GOT3 (cell line): ENCODE data around the gene DFFB.

ENCODE experiments used
- DNase-seq: peaks from one replicate; lab custom pipeline; 2025; ENCODE audit warnings: mixed read lengths; lab: John Stamatoyannopoulos, UW

DFFB gene

DNA sequence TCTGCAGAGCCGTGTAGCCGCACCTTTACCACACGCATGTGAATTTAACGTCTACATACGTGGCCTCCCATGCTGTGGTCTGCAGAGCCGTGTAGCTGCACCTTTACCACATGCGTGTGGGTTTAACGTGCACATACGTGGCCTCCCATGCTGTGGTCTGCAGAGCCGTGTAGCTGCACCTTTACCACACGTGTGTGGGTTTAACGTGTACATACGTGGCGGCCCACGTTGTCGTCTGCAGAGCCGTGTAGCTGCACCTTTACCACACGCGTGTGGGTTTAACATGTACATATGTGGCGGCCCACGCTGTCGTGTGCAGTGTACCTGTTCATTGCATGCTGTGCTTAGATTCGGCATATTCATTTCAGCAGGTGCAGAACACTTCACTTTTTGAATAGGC, 17.5 kb downstream of the DFFB start:
- DNase-seq: no peak

- DNase-seq: no peak
Observed at GRCh38 chr1:3876716-3877115, 19.4 kb downstream of the DFFB start.

GRCh38 chr1:3879099-3879498, 21.8 kb downstream of the DFFB start:
- DNase-seq: no peak

DNA sequence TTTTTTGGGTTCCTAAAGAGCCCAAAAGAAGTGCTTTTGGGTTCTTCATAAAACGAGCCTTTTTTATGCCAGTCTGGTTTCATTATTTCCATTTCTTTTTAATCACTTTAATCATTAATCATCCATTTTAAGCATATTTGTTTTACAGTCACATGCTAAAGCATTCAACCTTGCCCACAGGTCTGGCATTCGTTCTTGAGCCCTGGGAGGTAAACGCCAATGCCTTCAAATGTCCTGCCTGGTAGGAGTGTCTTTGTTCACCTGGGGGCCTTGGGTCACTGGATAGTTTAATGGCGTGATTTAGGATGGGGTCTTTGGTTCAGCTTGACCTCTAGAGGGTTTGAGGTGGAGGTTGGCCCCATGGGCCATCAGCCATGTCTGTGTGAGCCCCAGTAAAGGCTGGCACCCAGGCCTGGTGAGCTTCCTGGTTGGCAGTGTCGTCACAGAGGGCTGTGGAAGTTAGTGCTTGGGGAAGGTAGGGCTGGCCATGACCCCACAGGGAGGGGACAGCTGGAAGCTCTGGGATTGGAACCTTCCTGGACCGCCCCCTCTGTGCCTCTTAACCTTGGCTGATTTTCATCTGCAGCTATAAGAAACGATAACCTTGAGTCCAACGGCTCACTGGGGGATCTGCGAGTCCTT, 22.6 kb downstream of the DFFB start:
- no peak for DNase-seq

- DNase-seq: no peak
Observed at GRCh38 chr1:3880429-3881192, 23.3 kb downstream of the DFFB start.

- no peak for DNase-seq
Observed at GRCh38 chr1:3881193-3881480, 23.9 kb downstream of the DFFB start.

DNA sequence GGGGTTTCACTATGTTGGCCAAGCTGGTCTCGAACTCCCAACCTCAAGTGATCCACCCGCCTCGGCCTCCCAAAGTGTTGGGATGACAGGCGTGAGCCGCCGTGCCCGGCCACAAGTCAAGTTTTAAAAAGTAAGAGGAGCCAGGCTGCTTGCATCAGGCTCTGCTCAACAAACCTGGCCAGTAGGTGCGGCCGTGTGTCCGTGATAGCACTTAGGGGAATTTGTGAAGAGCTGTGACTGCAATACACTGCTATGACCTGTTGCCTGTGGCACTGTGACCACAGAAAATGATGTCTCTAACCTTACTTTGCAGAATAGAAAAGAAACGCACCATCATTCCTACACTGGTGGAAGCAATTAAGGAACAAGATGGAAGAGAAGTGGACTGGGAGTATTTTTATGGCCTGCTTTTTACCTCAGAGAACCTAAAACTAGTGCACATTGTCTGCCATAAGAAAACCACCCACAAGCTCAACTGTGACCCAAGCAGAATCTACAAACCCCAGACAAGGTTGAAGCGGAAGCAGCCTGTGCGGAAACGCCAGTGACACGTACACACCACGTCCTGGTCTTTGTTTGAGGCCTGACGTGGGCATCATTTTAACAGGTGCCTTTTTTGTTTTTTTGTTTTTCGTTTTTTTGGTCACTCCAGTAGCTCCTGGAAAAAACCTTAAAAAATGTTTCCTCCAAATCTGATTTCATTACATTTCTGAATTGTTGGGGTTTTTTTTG, 26.1 kb downstream of the DFFB start:
- no peak for DNase-seq

DNA sequence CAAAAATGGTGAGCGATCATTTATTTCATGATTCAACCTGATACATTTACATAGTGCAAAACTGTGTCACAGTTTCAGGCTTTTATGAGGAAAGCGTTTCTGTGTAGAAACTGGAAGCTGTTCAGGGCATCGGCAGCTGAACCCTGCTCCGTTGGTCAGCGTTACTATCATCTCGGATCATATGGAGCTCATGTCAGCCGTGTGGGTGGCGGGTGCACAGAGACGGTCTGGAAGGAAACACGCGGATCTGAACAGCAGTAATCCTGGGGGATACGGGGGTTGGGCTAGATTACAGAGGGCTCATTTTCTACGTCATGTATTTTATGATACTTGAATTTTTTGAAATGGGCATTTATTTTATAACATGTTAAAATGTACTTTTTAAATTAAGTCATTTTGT, 27.7 kb downstream of the DFFB start:
- DNase-seq: no peak

DNA sequence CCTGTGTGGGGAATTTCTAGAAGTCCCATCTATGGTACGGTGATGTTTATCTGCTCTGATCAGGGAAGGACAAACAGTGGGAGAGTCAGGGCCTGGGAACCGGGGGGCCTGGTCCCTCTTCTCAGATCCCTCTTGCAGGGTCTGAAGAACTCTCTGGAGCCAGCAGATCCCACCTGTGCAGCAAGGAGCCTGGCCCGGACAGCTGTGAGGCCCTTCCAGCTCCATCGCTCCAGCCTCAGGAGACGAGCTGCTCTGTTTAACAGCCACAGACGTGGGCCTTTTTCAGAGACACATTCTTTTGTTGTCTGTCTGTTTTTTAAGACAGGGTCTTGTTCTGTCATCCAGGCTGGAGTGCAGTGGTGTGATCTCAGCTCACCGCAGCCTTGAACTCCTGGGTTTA, 28.3 kb downstream of the DFFB start:
- no peak for DNase-seq

- DNase-seq: no peak
Observed at GRCh38 chr1:3886106-3886670, 28.9 kb downstream of the DFFB start.

- no peak for DNase-seq
Observed at GRCh38 chr1:3886691-3887090, 29.4 kb downstream of the DFFB start.

- DNase-seq: no peak
Observed at GRCh38 chr1:3888301-3888700, 31.0 kb downstream of the DFFB start.

- DNase-seq: no peak
Observed at GRCh38 chr1:3889936-3890335, 32.7 kb downstream of the DFFB start.

GRCh38 chr1:3890389-3891328, 33.4 kb downstream of the DFFB start:
- no peak for DNase-seq

DNA sequence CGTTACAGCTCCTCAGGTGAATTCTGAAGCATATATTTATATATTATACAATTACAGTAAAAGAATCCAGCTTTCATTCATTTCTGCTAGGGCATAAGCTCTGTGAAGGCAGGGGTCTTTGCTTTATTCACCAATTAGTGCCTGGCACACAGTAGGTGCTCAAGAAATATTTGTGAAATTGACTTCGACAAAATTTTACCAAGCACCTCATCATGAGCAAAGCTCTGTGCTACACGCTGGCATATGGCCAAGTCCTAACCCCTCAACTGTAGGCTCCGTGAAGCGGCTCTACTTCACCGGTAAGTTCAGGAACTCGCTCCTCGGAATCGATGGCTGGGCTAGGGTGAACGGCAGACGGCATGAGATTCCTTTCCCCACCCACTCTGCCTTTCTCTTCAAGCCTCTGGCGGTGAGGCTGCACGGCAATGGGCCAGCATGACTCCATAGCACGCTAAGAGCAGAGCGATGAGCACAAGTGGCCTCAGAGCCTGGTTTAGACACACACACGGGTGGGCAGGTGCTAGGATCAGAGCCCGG, 34.1 kb downstream of the DFFB start:
- no peak for DNase-seq

DNA sequence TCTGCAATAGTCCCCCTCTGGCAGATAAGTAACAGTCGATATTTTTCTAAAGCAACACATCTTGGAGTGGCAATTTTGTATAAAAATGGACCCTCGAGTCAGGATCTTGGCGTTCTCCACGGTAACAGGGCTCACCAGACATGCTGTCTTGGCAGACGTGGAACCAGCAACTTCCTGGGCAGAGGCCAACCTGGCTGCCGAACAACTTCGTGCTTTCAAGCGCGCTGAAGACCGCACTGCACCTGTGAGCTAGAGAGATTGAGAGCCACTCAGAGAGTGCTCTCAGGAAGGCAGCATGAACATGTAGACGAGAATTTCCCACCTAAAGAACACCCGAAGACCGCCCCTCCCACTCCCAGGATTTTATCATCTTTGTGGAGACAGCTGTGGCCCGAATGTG, 35.5 kb downstream of the DFFB start:
- no peak for DNase-seq

DNA sequence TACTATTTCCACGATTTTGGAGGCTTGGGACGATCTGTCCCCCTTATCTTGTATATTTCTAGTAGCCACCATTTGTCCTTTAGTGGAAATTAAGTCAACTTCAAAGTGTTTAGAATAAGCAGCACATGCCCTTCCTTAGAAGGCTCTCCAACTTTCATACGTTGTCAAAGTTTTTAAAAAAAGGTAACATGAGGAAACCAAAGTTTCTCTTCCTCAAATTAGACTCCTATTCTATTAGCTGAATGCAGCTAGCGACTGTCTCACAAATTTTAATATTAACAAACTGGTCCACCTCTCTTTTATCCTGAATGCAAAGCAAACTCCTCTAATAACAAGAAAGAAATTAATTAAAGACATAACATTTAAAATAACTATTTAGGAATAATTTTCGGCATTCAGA, 35.9 kb downstream of the DFFB start:
- no peak for DNase-seq

- no peak for DNase-seq
Observed at GRCh38 chr1:3894626-3895278, 37.5 kb downstream of the DFFB start.

DNA sequence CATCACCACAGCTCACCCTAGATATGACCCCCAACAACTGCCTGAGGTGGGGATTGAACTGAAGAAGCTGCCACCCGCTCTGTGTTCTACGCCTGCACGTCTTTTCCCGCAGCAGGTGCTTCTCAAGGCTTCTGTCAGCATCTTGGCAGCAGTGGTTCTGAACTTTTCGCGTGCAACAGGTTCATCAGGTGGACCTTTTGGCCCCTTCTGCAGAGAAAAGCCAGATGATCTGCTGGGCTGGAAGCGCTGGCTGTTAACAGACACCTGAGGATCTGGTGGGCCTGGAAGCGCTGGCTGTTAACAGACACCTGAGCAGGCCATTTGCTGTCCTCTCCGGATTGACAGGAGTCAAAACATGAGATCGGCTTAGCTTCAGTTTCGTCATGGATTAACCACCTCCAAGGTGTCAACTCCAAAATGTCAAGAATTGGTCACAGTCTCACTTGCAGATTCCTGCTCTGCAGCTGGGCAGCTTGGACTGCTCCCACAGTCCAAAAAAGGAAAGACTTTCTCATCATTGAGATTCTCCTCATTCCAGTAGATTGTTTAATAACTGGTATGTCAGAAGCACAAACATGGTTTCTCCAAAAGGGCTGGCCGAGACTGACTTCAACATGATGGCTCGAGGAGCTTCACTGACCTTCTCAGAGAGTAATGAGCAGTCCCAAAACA, 38.1 kb downstream of the DFFB start:
- no peak for DNase-seq

DNA sequence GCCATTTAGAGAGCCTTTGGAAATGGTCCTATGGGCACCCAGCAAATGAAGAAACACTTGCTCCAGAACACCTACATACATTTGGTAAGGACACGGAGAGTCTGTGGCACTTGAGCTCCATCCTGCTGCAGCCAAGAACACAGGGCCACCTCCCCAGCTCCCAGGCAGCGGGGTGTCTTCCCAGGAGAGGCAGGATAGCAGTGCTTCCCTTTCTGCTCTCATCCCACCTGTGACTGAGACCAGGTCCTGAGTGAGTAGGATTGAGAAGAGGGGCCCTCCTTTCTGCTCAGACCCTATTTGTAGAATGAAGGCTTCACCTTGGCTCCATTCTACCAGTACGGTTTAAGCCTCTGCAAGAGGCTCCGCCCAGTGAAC, 38.7 kb downstream of the DFFB start:
- no peak for DNase-seq
